Measurements from ENCODE around the gene GAB3.

The GAB3 gene, protein sequence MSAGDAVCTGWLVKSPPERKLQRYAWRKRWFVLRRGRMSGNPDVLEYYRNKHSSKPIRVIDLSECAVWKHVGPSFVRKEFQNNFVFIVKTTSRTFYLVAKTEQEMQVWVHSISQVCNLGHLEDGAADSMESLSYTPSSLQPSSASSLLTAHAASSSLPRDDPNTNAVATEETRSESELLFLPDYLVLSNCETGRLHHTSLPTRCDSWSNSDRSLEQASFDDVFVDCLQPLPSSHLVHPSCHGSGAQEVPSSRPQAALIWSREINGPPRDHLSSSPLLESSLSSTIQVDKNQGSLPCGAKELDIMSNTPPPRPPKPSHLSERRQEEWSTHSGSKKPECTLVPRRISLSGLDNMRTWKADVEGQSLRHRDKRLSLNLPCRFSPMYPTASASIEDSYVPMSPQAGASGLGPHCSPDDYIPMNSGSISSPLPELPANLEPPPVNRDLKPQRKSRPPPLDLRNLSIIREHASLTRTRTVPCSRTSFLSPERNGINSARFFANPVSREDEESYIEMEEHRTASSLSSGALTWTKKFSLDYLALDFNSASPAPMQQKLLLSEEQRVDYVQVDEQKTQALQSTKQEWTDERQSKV

DNA sequence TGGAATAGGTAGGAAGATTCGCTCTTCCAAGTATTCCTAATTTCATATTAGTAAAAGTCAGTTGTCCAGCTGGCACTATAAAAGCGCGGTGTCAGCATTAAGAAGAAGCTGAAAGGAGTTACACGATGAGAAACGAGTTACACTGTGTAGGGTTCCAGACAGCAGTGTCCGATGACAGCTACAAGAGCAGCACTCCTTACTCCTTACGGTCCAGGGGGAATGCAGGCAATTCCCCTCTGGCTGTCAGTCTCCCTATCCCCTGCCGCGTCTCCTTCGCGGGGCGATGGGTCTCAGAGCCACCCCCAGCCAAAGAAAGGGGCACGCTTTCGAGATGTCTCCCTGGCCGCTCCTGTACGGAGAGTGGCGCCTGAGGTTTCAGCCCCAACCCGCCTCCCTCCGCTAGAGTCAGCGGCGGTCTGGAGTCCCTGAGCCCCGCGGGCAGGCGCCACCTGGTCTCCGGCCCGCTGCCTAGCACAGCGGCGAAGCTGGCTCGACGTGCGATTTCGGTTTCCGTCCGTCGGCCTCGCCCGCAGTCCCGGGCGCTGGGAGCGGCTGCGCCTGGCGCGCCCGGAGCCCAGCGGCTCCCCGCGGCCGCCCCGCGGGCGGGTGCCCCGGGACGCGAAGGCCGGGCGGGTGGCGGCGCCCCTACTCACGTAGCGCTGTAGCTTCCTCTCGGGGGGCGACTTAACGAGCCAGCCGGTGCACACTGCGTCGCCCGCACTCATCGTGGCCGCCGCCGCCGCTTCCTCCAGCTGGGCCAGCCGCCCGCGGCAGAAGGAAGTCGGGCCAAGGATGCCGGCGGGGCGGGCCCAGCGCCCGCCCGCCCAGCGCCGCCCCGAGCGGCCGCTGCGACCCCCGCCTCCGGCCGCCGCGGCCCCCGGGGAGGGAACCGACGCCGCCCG lies at the start of gene GAB3:
Gene GAB3, minus strand, starts transcription at position 777 of the 902 bp plus-strand sequence. Its CDS starts 52 bp downstream, at position 725.
- DNase-seq (ENCODE audit: low spot score), result no peak

DNA sequence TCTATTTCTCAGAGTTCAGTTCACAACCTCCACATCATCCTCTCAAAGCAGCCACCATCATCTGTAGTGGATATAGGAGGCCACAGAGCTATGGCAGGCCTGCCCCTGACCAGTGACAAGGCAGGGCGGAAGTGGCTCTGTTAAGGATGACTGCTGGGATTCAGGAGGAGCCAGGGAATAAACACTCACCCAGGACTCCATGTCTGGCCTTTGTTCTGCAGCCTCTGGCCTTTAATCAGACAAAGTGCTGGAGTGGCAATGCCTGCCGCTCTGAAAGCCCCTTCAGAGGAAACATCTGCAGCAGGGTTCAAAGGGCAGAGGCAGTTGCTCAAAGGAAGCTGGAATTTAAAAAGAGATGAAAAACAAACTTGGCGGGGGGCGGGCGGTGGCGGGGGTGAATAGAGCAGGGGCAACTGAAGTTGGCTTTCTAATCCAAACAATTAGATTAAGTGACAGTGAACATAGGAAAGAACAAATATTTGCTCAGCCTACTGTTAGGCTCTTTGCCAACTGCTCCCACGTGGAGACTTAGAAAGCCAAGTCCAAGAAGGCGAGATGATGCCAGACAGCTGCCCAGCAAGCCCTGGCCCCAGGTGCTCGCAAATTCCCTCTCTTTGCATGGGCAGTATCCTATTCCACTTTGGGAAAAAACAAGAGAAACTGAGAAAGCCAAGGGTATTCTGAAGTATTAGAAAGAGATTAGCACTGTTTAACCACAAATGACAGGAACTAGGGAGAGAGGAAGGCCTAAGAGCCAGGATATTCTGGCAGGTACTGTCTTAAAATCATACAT lies 48.9 kb upstream of the GAB3 start:
- DNase-seq (ENCODE audit: low spot score), result peak; percentile 44

DNA sequence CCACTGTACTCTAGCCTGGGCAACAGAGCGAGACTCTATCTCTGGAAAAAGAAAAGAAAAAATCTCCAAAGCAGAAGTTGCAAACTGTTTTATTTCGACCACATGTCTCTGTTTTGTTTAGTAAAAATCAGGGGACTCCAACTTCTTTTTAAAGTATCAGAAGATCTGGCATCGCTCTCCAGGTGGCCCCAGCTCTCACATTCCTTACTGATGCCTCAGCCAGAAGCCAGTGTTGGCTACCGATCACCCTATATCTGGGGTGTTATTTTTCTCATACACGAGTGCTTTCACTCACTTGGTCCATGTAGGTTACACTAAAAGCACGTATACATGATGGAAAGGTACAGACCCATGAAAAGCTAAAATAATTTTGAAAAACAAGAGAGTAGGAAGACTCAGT lies 46.1 kb upstream of the GAB3 start:
- no peak for DNase-seq (ENCODE audit: low spot score)

DNA sequence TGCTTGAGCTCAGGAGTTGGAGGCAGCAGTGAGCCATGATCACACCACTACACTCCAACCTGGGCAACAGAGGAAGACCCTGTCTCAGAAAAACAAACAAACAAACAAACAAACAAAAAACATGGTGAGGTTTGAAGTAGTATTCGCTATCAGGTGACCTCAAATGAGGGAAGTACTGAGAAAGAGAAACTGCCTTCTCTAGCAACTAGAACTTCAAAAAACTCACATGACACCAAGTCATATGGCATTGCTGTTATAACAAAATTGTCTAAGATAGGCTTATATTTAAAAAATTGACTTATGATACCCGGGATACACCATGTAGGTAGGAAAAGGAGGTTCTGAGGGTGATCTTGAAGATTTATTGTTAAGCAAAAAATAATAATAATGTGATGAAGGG lies 44.1 kb upstream of the GAB3 start:
- DNase-seq (ENCODE audit: low spot score), result no peak

DNA sequence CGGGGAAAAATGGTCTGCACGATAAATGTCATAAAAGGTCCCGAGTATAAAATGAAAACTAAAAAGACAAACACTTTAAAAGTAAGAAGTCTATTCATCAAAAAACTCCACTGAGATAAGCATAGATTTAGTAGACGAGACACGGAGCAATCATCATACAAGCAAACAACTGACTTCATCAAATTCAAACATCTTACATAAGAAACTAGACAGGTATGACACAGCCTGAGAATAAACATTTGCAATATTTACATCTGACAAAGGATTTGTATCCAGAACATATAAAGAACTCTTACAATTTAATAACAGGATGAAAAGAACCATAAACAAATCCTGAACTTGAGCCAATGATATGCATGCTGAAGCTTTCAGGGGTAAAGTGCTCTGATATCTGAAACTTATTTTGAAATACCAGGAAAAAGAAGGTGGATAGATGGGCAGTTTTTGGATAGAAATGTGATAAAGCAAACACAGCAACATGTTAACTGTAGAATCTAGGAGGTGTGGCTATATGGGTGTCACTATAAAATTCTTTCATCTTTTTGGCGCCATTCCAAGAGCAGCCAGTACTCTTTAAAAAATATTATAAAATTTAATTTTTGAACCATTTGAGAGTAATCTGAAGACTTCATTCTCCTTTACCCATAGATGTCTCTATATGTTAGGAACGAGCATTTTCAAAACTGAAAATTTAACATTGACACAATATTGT lies 42.4 kb upstream of the GAB3 start:
- DNase-seq (ENCODE audit: low spot score), result no peak

DNA sequence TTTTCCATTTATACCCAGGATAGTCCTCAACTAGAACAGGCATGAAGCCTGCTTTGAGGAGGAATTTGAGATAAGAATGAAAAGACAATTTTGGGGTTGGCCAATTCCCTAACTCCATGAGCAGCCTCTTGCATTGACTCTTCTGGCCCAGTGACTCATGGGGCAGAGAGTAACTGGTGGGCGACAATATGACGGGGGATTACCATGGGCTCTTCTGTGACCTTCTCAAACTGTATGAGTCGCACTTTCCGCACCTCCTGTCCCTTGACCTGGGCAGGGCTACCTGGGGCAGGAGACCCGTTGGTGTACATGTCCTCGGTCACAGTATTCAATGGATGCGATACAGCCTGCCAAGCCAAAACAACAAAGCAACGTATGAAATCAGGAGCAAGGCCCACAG lies 41.1 kb upstream of the GAB3 start:
- no peak for DNase-seq (ENCODE audit: low spot score)

DNA sequence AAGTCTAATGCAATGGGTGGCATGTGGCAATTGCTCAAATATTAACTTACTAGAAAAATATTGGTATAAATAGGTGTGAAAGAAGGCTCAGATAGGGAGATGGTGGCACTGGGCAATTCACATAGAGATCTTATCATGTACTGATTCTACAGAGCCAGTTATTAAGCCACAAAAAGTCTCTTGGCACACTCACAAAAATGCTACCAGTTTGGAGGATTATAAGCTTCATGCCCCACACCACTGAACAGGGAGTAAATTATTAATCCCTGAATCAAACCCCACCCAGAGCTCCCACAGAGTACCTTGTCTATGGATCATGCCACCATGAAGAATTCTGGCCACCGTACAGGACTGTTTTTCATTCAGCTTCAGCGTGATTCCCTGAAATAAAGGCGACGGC lies 40.6 kb upstream of the GAB3 start:
- no peak for DNase-seq (ENCODE audit: low spot score)

DNA sequence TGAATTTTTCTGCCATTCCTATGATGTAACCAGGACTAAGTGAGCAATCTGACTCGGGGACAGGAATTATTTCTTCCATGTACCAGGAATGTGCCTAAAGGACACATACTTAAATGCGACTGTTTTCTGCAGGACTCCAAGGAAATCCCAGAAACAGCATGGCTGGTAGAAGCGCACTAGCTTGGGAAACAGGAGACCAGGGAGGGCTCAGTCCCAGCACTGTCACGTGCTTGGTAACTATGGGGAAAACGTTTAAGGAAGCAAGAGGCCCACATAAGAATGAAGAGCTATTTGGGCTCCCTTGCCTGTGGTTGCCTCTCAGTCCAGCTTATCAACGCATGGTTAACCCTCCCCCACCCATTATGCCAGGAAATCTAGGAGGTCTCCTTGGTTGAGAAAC lies 34.8 kb upstream of the GAB3 start:
- DNase-seq (ENCODE audit: low spot score), result no peak

DNA sequence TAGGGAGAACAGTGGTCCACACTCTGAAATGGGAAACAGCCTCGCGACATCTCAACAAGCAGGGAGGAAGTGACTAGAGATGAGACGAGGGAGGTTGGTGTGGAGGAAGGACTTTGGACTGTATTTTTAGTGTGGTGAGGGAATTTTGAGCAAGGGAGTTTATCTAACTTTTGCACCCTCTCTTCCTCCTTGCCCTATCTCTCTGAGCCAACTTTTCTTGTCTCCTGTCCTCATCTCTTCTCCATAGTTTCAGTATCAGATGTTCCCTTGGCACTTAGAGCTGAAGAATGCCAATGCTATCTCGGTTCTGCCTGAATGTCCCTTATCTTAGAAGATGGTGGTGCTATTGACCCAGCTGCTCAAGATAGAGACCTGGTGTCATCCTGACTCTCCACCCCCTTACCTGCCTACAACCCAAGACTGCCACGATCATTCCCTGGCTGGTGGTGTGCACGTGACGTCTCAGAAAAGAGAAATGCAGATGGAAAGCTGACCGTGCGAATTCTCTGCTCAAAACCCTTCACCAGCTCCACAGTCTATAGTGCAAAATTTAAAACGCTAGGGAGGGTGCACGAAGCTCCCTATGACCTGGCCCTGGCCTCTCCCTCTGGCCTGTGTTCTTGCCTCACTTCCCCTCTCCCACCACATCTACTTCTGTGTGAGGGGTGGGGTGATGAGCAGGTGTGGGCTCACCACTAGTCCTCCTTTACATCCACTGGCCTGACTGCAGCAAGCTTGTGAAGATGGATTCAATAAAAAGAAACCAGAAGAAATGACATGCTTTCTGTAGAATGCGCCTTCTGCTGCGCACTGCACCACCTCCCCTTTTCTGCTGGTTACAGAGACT lies 33.5 kb upstream of the GAB3 start:
- DNase-seq (ENCODE audit: low spot score), result no peak

DNA sequence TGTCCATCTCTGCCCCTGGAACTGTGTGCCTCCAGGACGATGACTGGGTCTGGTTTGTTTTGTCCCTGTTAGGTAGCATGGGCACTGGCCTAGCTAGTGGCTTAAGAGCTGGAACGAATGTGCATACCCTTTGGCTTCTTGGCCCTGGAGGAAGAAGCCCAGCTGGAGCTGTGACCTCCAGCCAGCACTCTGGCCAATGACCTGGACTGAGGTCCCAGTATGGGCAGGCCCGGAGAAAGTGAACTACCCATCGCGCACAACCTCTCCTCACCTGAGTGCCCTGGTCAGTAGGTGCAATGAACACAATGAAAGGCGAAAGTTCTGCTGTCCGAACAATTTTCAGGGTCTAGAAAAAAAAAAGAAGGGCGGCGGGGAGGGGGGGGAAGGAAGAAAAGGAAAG lies 30.1 kb upstream of the GAB3 start:
- no peak for DNase-seq (ENCODE audit: low spot score)

DNA sequence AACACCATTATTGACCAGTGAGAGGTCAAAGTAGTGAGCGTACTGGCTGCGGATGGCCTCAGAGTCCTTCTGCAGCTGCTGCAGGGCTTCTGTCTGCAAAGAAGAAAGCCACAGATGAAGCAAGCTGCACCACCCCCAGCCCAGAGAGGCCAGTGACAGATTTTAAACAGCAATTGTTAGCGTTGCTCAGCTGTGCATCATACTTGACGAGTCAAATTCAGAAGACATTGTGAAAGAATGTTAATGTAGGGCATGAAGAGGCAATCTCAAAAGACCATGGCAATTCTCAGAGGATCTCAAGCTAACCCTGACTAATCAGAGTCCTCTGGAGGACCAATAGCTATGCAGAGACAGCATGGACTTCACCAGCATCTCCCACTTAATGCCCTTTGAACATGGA lies 28.4 kb upstream of the GAB3 start:
- no peak for DNase-seq (ENCODE audit: low spot score)

DNA sequence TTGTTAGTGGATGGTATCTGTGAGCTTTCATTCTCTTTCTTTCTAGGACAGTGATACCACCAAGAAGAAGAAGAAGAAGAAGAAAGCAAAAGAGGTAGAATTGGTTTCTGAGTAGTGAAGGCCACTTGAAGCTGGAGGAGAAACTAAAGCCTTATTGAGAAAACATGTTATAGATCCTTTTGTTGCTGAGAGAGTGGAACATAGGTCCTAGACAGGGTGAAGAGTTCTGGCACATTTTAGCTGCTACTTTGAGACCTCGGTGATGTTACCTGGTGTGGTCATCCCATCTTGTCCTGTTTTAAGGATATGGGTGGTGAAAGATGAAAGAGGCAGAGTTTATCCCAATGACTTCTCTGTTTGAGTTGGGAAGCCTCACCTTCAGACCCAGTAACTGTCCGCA lies 25.9 kb upstream of the GAB3 start:
- DNase-seq (ENCODE audit: low spot score), result no peak

DNA sequence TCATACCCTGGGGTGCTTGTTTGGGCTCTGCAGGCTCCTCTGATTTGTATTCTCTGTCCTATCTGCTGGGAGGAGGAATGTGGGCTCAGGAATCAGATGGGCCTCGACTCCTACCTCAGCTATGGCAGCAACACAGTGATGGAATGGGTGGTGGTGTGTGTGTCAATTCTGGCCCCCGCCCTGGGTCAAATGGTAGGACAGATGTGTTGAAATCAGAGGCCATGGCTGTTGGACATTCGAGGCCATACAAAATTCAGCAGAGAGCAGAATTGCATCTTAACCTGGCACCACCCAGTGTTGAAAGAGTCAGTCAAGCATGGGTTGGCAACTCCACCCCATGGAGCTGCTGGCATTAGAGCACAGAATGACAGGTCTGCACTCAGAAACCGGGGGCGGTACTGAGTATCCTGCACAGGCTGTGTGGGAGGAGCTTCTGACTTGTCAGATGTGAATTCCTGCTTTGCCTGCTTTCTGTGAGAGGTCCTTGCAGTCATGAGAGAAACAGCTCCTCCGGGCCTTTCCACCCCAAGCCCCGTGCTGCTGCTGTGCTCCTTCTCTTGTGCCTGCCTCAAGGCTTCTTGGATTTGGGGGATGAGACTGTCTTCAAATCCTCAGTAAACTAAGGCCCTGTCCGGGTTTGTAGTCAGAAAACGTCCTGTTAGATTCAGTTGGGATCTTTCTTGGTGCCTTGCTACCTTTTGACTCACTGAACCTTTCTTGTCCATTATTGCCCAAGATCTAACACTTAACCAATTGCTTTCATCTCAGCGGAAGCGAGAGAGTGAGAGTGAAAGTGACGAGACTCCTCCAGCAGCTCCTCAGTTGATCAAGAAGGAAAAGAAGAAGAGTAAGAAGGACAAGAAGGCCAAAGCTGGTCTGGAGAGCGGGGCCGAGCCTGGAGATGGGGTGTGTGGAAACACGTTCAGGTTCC lies 24.8 kb upstream of the GAB3 start:
- DNase-seq (ENCODE audit: low spot score), result no peak

DNA sequence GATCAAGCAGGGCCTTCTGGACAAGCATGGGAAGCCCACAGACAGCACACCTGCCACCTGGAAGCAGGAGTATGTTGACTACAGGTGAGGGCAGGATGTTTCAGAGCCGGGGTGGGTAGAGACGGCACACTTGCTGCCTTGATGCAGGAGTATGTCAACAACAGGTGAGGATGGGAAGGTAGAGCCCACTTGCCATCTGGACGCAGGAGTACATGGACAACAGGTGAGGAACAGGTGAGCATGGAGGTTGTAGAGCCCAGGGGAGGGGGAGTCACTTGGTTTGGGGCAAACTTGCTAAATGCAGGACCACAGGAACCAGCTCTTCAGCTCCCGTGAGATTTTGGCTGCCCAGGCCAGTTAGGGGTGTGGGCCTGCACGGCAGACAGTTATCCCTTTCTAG lies 23.7 kb upstream of the GAB3 start:
- DNase-seq (ENCODE audit: low spot score), result no peak

DNA sequence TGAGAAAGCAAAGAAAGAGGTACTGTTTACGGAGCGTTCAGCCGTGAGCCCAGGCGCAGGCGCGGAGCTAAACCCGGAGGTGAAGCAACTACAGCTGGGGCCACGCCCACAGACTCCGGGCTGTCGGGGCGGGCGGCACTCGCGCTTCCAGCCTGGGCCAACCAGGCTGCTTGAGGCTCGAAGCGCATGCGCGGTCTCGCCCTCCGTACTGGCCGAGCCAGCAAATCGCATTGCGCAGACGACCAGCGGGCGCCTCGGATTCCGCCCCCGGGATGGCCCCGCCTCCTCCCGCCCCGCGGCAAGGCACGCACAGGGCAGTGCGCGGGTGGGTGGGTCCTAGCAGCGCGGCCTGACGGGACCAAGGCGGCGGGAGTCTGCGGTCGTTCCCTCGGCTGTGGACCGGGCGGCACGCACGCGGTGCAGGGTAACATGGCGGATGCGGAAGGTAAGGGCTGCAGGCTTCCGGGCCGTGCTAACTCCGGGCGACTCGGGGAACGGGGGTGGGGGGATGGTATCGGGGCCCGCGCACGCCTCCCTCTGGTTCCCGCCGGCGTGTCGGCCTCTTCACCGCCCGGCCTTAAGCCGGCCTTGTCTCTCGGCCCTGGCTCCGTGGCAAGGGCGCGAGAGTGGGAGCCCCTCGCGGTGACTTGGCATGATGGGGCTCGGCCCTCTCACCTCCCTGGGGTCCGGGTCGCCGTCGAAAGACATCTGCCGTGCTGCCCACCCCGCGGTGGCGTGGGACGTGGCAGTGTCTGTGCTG lies 11.8 kb upstream of the GAB3 start, which contains the start of gene DKC1:
Gene DKC1, plus strand, starts transcription at position 328 of the 760 bp plus-strand sequence. Its CDS starts 102 bp downstream, at position 430.
- DNase-seq (ENCODE audit: low spot score), result peak; percentile 91

DNA sequence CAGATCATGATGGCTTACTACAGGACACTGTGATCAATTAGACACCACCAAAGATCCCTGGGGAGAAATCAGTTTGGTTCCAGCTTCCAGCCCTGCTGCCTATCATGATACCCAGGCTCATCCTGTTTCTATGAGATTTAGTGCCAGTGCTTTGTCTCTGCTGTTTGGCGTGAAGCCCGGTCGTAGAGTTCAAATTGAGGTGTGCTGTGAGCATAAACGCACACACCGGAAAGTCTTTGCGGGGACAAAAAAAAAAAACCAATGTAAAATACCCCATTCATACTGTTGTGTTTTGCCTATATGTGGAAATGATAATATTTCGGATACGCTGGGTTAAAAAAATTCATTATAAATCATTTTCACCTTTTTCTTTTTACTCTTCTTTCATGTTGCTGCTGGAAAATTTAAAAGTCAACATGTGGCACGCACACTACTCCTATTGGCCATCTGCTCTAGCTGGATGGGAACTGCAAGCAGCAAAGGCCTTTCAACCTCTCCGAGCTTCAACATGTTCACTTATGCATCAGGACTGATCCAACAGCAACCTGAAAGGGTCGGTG lies 11.2 kb upstream of the GAB3 start:
- no peak for DNase-seq (ENCODE audit: low spot score)

DNA sequence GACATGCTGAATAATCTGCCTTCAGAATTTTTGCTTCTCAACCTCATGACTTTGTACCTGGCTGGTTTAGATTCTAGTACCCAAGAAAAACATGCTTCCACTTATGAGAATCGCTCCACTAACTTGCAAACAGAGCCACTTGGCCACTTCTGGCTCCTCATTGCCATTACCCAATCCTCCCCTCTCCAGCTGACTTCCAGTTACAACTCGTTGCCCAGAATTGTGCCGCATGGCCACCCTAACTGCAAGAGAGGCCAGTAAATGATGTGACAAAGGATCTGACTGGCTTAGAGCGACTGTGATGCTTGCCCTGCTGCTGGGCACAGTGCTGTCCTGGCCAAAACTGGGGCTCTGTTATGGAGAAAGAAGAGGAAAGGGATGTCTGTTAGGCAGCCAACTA lies 7.8 kb upstream of the GAB3 start:
- DNase-seq (ENCODE audit: low spot score), result no peak

DNA sequence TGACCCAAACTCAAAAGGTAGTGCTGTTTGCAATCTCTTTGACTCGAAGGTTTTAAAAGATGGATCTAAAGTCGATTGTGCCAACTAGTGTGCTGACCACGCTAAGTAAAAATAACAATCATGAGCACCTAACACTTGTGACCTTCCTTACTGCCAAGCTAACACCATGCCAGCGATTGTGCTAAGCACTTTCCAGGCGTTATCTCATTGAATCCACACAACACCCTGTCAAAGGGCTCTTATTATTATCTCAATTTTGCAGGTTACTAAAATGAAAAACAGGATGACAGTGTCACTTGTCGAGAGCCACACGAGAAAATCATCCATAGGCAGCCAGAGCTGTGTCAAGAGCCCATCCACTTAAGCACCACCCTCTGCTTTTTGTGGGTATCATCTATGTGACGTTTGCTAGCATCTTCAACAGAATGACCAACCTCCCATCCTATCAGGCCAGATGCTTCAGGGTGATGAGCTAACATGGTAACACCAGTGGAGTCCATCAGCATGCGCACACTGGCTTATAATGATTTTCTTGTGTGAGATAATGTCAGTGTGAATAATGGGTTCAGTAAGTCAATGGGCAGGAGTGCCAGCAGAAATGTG lies 893 bp upstream of the GAB3 start:
- no peak for DNase-seq (ENCODE audit: low spot score)
